GM19438 (cell line): ENCODE results near the gene MXRA5.
"Not testable (repeated sequence)": the region's sequence is repeated elsewhere in the genome, so short reads cannot be mapped to it uniquely, and the experiment has no call there.

Experiments used
- ATAC-seq: cut with Tn5 transposase; IDR thresholded peaks from one replicate; pipeline ENCODE4 v1.9.1; 2021; ENCODE audit warnings: low read depth; ENCODE audit not compliant: unreplicated experiment

Gene MXRA5, protein sequence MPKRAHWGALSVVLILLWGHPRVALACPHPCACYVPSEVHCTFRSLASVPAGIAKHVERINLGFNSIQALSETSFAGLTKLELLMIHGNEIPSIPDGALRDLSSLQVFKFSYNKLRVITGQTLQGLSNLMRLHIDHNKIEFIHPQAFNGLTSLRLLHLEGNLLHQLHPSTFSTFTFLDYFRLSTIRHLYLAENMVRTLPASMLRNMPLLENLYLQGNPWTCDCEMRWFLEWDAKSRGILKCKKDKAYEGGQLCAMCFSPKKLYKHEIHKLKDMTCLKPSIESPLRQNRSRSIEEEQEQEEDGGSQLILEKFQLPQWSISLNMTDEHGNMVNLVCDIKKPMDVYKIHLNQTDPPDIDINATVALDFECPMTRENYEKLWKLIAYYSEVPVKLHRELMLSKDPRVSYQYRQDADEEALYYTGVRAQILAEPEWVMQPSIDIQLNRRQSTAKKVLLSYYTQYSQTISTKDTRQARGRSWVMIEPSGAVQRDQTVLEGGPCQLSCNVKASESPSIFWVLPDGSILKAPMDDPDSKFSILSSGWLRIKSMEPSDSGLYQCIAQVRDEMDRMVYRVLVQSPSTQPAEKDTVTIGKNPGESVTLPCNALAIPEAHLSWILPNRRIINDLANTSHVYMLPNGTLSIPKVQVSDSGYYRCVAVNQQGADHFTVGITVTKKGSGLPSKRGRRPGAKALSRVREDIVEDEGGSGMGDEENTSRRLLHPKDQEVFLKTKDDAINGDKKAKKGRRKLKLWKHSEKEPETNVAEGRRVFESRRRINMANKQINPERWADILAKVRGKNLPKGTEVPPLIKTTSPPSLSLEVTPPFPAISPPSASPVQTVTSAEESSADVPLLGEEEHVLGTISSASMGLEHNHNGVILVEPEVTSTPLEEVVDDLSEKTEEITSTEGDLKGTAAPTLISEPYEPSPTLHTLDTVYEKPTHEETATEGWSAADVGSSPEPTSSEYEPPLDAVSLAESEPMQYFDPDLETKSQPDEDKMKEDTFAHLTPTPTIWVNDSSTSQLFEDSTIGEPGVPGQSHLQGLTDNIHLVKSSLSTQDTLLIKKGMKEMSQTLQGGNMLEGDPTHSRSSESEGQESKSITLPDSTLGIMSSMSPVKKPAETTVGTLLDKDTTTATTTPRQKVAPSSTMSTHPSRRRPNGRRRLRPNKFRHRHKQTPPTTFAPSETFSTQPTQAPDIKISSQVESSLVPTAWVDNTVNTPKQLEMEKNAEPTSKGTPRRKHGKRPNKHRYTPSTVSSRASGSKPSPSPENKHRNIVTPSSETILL (N-terminal part only)

GRCh38 chrX:3346501-3347259 lies at the start of gene MXRA5:
Gene MXRA5, minus strand, starts transcription at chrX:3346652. Its CDS starts 2,819 bp downstream, at chrX:3343833.
- ATAC-seq: no peak

- no peak for ATAC-seq
Observed at GRCh38 chrX:3393581-3394111, 47.2 kb upstream of the MXRA5 start.

DNA sequence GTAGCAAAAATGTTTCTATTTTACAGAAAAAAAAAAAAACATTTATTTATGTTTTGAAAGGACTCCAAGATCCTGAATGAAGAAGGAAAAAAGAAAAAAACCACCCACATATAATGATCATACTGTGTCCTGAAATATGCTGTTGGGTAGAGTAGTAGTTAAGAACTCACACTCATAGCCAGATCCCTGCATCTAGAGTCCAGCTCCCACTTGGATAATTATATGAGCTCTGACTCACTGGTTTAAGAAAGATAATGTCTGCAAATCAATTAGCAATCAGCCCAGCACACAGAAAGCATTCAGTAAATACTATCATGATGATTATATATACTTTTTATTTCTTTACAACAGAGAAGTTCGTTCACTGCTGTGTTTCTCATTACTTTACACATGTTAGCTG lies 46.7 kb upstream of the MXRA5 start:
- ATAC-seq: no peak

GRCh38 chrX:3388457-3388856 lies 42.0 kb upstream of the MXRA5 start:
- no peak for ATAC-seq

DNA sequence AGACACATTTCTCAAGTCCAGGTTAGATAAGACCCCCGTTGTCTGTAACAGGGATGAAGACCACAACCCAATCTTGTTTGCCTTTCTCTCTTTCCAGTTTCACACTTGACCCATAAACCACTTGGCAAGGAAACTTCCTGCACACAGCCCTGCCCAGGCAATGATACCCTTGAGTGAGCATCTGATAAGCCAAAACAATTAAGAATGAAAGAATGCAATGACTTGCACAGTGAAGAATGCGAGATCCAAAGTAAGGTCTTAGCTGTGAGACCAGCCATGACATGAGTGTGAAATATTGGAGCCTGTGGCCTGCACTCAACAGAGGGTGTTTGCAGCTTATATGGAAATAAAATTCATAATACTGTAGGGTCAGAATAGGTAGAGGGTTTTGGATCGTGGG lies 37.9 kb upstream of the MXRA5 start:
- no peak for ATAC-seq

DNA sequence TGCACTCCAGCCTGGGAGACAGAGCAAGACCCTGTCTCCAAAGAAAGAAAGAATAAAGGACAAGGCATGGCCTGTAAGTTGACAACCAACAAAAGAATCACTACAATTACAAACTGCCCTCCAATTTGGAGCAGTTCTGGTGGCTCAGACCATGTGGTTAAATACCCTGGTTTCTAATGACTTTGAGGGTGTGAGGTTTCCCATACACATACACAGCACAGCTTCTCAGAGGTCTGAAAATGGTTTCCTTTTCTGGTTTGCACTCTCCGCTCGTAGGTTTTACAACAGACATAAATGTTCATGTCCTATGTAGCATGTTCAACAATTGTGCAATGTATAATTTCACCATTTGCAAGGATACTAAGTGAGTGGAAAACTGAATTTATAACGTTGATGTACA lies 34.2 kb upstream of the MXRA5 start:
- no peak for ATAC-seq

GRCh38 chrX:3379111-3379510 lies 32.7 kb upstream of the MXRA5 start:
- no peak for ATAC-seq

DNA sequence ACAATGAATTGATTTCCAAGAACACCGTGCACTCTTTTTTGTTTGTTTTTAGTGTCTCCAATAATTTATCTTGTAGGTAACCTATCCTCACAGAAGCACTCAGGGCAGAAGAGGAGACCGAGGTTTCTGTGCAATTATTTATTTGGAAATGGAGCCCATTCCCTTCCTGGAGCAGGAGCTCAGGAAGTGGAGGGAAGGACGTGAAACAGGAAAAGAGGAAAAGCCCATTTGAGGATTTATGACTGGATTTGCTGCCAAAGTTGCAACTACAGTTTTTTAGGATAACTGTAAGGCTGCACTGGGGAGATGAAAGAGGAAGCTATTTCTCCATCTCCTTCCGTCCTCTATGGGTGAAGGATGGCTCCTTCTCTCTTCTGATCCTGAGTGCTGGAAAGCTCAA lies 31.7 kb upstream of the MXRA5 start:
- ATAC-seq: no peak

DNA sequence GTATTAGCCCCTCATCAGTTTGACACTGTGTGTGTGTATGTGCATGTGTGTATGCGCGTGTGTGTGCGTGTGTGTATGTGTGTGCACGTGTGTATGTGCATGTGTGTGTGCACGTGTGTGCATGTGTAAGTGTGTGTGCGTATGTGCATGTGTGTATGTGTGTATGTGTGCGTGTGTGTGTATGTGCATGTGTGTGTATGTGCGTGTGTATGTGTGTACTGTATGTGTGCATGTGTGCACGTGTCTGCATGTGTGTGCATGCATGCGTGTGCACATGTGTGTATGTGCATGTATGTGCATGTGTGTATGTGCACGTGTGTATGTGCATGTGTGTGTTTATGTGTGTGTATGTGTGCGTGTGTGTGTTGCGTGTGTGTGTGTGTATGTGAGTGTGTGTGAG lies 31.1 kb upstream of the MXRA5 start:
- no peak for ATAC-seq

DNA sequence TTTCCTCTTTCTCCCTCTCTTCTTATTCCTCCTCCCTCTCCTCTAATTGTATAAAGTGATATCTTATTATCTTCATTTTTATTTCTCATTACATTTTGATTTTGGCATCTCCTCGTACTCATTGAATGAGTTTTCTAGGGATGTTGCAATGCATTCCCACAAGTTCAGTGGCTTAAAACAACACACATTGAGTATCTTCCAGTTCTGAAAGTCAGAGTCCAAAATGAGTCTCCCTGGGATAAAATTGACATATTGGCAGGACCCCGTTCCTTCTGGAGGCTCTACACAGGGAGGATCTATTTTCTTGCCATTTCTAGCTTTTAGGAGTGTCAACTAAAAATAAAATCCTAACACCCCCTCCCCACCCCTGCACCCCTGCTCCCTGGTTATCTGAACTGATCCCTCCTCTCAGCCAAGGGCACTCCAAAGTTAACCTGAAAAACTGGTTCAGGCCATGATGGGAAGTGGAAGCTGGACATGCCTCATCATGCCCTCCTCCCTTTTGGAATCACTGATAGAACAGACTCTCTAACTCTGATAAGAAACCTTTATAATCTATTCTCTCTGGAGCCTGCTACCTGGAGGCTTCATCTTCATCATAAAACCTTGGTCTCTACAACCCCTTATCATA lies 29.5 kb upstream of the MXRA5 start:
- not testable (repeated sequence) for ATAC-seq

GRCh38 chrX:3374108-3374800 lies 27.8 kb upstream of the MXRA5 start:
- ATAC-seq: no peak

GRCh38 chrX:3371163-3371562 lies 24.7 kb upstream of the MXRA5 start:
- ATAC-seq: no peak

DNA sequence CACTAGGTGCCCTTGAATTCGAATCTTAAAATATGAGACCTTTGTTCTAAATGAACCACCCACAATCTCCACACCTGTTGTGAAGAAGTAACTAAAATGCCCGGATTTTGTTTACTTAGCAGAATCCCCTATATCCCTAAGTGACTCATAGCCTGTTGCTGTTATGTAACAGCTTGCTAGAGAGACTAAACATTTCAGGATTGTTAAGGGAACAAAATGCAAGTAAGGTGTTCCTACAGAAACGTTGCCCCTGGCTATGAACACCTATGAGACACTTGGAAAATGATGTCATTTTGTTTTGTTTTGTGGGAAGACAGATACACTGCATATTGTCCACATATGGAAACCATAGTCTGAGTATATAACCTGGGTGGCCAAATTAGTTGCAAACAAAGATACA lies 24.2 kb upstream of the MXRA5 start:
- no peak for ATAC-seq

- no peak for ATAC-seq
Observed at GRCh38 chrX:3362956-3363355, 16.5 kb upstream of the MXRA5 start.

DNA sequence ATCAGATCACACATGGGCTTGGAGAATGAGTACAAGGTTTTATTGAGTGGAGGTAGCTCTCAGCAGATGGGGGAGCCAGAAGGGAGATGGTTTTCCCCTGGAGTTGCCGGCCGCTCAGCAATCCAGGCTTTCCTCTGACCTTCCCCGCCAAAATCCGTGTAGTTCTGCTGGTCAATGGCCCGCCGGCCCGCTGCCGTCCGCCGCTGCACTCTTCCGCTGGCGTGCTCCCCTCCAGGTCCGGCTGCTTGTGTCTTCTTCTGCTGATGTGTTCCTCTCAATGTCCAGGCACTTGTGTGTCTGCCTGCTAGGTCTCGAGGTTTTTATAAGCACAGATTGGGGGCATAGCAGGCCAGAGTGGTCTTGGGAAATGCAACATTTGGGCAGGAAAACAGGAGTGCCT lies 14.4 kb upstream of the MXRA5 start:
- no peak for ATAC-seq

DNA sequence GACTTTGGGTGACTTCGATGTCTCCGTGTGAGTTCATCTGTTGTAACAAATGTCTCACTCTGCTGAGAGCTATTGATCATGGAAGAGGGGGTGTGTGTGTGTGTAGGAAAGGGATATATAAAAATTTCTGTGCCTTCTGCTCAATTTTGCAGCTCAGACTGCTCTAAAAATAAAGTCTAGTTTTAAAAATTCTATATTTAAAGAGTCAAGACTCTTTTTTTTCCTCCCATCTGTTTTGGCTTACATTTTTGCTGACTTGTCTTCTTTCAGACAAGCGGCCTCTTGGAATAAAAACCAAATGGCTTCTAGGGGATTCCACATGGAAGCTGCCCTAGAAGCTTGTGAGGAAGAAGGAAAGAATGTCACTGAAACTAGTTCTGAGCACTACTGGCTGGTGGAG lies 6.3 kb upstream of the MXRA5 start:
- ATAC-seq: not testable (repeated sequence)

GRCh38 chrX:3351276-3351675 lies 4.8 kb upstream of the MXRA5 start:
- no peak for ATAC-seq

GRCh38 chrX:3348191-3348590 lies 1.7 kb upstream of the MXRA5 start:
- no peak for ATAC-seq
